ENCODE measurements around the gene IFNGR1.

GRCh38 chr6:137175868-137176245 is 43.3 kb downstream of the IFNGR1 start:
- TF ChIP-seq POLR2A (IDR thresholded peaks at IDR 0.05; ENCODE audit: insufficient read depth in 1 of 2, low read depth in 2 of 2, low read length in 2 of 2) (no peak), ZSCAN9 (CRISPR knock-in tag; IDR thresholded peaks at IDR 0.05; ENCODE audit: borderline replicate concordance) (no peak), PRDM15 (CRISPR knock-in tag; IDR thresholded peaks at IDR 0.05) (no peak), CTCF (CRISPR knock-in tag; IDR thresholded peaks at IDR 0.05) (no peak), BCLAF1 (IDR thresholded peaks at IDR 0.05) (no peak), ONECUT2 (CRISPR knock-in tag; IDR thresholded peaks at IDR 0.05) (no peak), ZNF124 (CRISPR knock-in tag; IDR thresholded peaks at IDR 0.05) (no peak)

All from HepG2 (cell line).